Sigmoid colon (tissue), 7 donors: ENCODE results near the gene SAMM50. TPM values are rescaled to one million over a fixed set of nuclear protein-coding genes. Genes with fewer than 3 reads are reported as not detected.

Experiments
- DNase-seq: peaks from one replicate; pipeline ENCODE4 v3.0.0-alpha.2; 2019
- H3K27ac ChIP-seq, 4 donors: fragments of 200-600 bp; sonication (generic); one replicate each; pipeline ENCODE4 v1.5.1; 2016 to 2019; ENCODE audit warnings: mild to moderate bottlenecking in 1 of 4
- H3K27me3 ChIP-seq, 3 donors: fragments of 200-600 bp; sonication (generic); one replicate each; pipeline ENCODE4 v1.5.1; 2019; ENCODE audit warnings: mild to moderate bottlenecking in 1 of 3
- H3K36me3 ChIP-seq, 4 donors: fragments of 200-600 bp; sonication (generic); one replicate each; pipeline ENCODE4 v1.5.1; 2016 to 2019
- H3K4me1 ChIP-seq, 4 donors: fragments of 200-600 bp; sonication (generic); one replicate each; pipeline ENCODE4 v1.5.1; 2017 to 2019
- H3K4me3 ChIP-seq, 4 donors: fragments of 200-600 bp; sonication (generic); one replicate each; pipeline ENCODE4 v1.5.1; 2017 to 2019; ENCODE audit warnings: mild to moderate bottlenecking in 2 of 4, moderate library complexity in 1 of 4
- H3K9me3 ChIP-seq, 4 donors: fragments of 200-600 bp in 3 of 4; sonication (generic) in 3 of 4; one replicate each; pipeline versions ENCODE4 v1.5.1 to v1.6.1; 2013 to 2019
- EP300 ChIP-seq, 4 donors: sonication (generic); formaldehyde crosslinking; IDR thresholded peaks; one replicate each; pipeline ENCODE4 v1.6.1; 2017; ENCODE audit warnings: antibody characterized with exemption in 4 of 4
- POLR2A ChIP-seq, 2 donors: fragments of 450-650 bp; IDR thresholded peaks; one replicate each; pipeline ENCODE4 v1.6.1; 2016; ENCODE audit warnings: antibody characterized with exemption in 2 of 2, mild to moderate bottlenecking in 2 of 2, moderate library complexity in 2 of 2
- POLR2AphosphoS5 ChIP-seq, 4 donors: sonication (generic); formaldehyde crosslinking; IDR thresholded peaks; one replicate each; pipeline ENCODE4 v1.6.1; 2017; ENCODE audit warnings: antibody characterized with exemption in 4 of 4
- WGBS, 2 donors: extraction: QIAGEN DNeasy Blood & Tissue Kit; methylation state at CpG; one replicate each; pipeline ENCODE4 v1.1.7; 2013; 5-methylcytosine and 5-hydroxymethylcytosine counted together
- intact Hi-C: fragments of 100-400 bp; cut with DNase I; formaldehyde crosslinking; loops from one replicate; pipeline ENCODE4 v1.15.1; 2023
- polyA plus RNA-seq, 3 donors: library from polyadenylated mRNA; stranded (reverse); fragments of 200-250 nt; gene quantifications; one replicate each; pipeline ENCODE4 v1.2.3, GENCODE V29; 2013
- total RNA-seq, 4 donors: library from RNA; depleted of rRNA; stranded (reverse); fragments of >200 nt; gene quantifications; one replicate each; pipeline ENCODE4 v1.1.0, GENCODE V29; 2016
- TF ChIP-seq, protein P1 (sequence below), 4 experiments: fragments of 450-650 bp in 3 of 4; fragments of 200-600 bp in 1 of 4; IDR thresholded peaks; one replicate each; pipeline ENCODE4 v1.5.1; 2016 to 2019; ENCODE audit warnings: antibody characterized with exemption in 4 of 4, mild to moderate bottlenecking in 3 of 4, moderate library complexity in 2 of 4
- donor health status: healthy with polysubstance abuse.
- donor health status: Bipolar disorder and iron deficiency.
- donor health status: healthy.

The SAMM50 gene
- total and polyA plus RNA-seq, 7 donors, result 21.3 to 46.5 (median 33.0) TPM

DNA sequence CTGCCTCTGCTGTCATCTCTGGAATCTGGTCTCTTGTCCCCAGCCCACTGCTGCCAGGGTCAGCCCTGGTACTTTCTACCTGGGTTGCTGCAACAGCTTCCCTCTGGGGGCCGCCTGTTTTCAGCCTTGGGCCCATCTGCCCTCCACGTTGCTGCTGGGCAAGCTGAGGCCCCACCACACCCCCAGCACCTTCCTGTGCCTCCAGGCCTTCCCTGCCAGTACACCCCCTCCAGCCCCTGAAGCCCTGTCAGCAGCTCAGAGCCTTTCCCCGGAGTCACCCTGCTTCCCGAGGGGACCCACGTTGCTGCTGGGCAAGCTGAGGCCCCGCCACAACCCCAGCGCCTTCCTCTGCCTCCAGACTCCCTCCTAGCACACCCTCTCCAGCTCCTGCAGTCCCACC, 3.3 kb upstream of the SAMM50 start:
- intact Hi-C loops, result loop anchor here (5.0 kb wide), 1 partner anchor 140 kb away; the partner anchor contains the start of gene EFCAB6
- WGBS, 2 donors, result 59 to 66% methylated on average over 7 of the region's 7 CpGs

DNA sequence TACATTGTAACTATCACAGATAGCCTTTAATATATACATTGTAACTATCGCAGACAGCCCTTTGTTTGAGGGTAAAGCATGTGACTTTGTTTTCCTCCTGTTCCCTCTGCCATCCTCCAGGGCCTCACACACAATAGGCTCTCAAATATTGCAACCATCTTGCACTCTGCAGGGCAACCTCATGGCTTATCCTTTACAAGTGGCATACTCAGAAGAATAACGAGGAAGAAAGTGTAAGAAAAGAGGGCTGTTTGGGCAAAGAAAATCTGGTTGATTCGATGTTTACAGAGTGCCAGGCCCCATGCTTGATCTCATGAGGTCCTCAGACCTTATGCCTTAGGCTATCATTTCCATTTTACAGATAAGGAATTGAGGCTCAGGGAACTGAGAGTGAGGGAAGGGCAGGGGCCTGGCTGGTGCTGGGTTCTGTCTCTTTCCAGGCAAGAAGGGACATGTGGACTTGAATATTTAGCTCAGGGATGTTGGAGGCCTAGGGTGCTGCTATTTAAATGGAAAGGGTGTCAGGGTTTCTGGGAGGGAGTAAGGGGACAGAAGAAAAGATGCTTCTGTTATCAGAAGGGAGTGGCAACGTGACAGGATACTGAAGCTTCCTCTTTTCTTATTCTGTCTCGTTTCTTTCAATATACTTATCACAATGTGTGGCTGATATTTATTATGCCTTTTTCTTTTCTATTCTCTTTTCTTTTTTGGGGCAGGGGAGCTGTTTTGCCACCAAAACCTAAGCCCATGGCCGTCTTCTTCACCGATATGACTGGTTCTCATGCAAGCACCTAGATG, 1.1 kb upstream of the SAMM50 start:
- Histone ChIP-seq H3K4me1 (peaks cover 0 to 30% (median 27%) of the 10 kb centered on the region in 4 donors), H3K36me3 (no peaks in the 10 kb centered on the region), H3K9me3 (no peaks in the 10 kb centered on the region), H3K4me3 (peak overlapping the region in 3 of 4 donors; percentile 87 to 96 (median 89)), H3K27ac (peak overlapping the region in 3 of 4 donors; percentile 86 to 91 (median 89)), H3K27me3 (peaks cover 0 to 7% (median 0%) of the 10 kb centered on the region in 3 donors)
- WGBS, 2 donors, result 34 to 39% methylated on average over 7 of the region's 7 CpGs
- DNase-seq, result no peak
- TF ChIP-seq POLR2A (IDR thresholded peaks at IDR 0.05), result no peak
- TF ChIP-seq EP300 (IDR thresholded peaks at IDR 0.05), result no peak
- TF ChIP-seq, protein P1, sequence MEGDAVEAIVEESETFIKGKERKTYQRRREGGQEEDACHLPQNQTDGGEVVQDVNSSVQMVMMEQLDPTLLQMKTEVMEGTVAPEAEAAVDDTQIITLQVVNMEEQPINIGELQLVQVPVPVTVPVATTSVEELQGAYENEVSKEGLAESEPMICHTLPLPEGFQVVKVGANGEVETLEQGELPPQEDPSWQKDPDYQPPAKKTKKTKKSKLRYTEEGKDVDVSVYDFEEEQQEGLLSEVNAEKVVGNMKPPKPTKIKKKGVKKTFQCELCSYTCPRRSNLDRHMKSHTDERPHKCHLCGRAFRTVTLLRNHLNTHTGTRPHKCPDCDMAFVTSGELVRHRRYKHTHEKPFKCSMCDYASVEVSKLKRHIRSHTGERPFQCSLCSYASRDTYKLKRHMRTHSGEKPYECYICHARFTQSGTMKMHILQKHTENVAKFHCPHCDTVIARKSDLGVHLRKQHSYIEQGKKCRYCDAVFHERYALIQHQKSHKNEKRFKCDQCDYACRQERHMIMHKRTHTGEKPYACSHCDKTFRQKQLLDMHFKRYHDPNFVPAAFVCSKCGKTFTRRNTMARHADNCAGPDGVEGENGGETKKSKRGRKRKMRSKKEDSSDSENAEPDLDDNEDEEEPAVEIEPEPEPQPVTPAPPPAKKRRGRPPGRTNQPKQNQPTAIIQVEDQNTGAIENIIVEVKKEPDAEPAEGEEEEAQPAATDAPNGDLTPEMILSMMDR (IDR thresholded peaks at IDR 0.05), result no peak
- TF ChIP-seq POLR2AphosphoS5 (IDR thresholded peaks at IDR 0.05), result no peak
- intact Hi-C loops, result loop anchor here (5.0 kb wide), 1 partner anchor 142 kb away; the partner anchor contains the start of gene EFCAB6

More for the DNA sequence above, 3.3 kb upstream of the SAMM50 start:
- TF ChIP-seq POLR2AphosphoS5 (IDR thresholded peaks at IDR 0.05), result no peak
- TF ChIP-seq EP300 (IDR thresholded peaks at IDR 0.05), result no peak
- no peak for TF ChIP-seq POLR2A (IDR thresholded peaks at IDR 0.05)
- TF ChIP-seq, protein P1 (IDR thresholded peaks at IDR 0.05), result no peak
- H3K4me1 ChIP-seq, result peaks cover 0 to 22% (median 17%) of the 10 kb centered on the region in 4 donors
- DNase-seq, result no peak
- no peaks in the 10 kb centered on the region for H3K9me3 ChIP-seq
- H3K4me3 ChIP-seq, result no peak overlapping the region
- H3K27ac ChIP-seq, result no peak overlapping the region
- H3K27me3 ChIP-seq, result peaks cover 0 to 7% (median 0%) of the 10 kb centered on the region in 3 donors
- no peaks in the 10 kb centered on the region for H3K36me3 ChIP-seq

DNA sequence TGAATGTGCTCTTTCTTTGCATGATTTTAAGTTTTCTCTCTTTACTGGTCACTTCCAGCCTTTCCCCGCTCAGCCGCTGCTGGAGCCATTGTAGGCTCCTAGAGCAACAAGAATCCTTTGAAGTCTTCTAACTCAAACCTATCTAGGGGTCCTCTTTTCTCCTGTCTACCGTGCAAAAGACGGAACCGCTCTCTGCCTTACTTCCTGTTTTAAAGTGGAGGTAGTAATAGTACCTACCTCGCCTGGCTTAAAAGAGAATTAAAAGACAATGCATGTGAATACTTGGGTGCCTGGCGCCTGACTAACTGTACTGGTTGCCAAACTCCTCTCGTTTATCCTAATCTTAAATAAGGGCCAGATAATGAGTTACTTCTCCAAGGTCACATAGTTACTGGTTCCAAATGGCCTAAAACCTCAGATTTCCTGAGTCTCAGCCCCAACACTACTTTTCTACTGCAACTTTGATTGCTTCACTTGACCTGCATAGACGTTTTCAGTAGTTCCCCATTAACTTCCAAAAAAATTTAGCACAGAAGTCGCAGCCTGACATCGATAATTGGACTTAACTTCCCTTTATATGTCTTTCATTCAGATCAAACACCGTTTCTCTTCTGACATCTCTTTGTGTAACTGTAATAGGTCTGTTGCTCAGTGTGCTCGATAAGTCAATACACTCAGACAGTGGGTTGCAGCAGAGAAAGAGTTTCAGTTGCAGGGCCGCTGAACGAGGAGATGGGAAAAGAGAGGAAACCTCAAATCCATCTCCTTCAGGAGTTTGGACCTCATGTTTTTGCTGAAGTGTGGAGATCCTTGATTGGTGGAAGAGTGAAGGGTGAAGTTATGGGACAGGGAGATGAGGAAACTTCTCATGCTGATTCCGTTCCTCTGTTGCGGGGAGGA, 891 bp downstream of the SAMM50 start:
- H3K27me3 ChIP-seq, result peaks cover 0 to 7% (median 0%) of the 10 kb centered on the region in 3 donors
- no peaks in the 10 kb centered on the region for H3K36me3 ChIP-seq
- H3K9me3 ChIP-seq, result no peaks in the 10 kb centered on the region
- no peak for DNase-seq
- H3K4me3 ChIP-seq, result peak overlapping the region; percentile 87 to 97 (median 92)
- H3K4me1 ChIP-seq, result peaks cover 0 to 30% (median 27%) of the 10 kb centered on the region in 4 donors
- WGBS, 2 donors, result 41 to 44% methylated on average over 17 of the region's 17 CpGs
- intact Hi-C loops, result no loop called here
- TF ChIP-seq POLR2AphosphoS5 (IDR thresholded peaks at IDR 0.05), result no peak
- H3K27ac ChIP-seq, result peak overlapping the region; percentile 86 to 91 (median 90)

DNA sequence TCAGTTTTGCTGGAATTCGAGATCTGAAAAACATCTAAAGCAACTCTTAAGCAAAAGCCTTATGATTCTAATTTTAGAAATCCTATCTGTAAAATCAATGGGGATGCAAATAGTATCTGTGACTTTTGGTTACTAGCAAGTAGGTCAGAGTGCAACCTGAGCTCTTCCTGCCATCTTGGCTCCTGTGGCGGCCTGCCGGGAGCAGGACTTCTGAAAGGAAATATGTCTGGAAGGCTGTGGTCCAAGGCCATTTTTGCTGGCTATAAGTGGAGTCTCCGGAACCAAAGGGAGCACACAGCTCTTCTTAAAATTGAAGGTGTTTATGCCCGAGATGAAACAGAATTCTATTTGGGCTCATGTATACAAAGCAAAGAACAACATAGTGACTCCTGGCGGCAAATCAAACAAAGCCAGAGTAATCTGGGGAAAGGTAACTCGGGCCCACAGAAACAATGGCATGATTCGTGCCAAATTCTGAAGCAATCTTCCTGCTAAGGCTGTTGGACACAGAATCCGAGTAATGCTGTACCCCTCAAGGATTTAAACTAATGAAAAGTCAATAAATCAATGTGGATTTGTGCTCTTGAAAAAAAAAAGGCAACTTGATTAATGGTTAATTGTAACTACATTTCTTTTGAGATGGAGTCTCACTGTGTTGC, 1.7 kb downstream of the SAMM50 start:
- Histone ChIP-seq H3K36me3 (no peaks in the 10 kb centered on the region), H3K27ac (peak overlapping the region in 1 of 4 donors; percentile 90), H3K4me3 (no peak overlapping the region), H3K4me1 (peaks cover 0 to 30% (median 27%) of the 10 kb centered on the region in 4 donors), H3K27me3 (peaks cover 0 to 5% (median 0%) of the 10 kb centered on the region in 3 donors), H3K9me3 (no peaks in the 10 kb centered on the region)
- intact Hi-C loops, result no loop called here
- 60 to 84% methylated on average over 9 of the region's 9 CpGs for WGBS, 2 donors
- TF ChIP-seq EP300 (IDR thresholded peaks at IDR 0.05), result no peak
- TF ChIP-seq POLR2A (IDR thresholded peaks at IDR 0.05), result no peak
- TF ChIP-seq POLR2AphosphoS5 (IDR thresholded peaks at IDR 0.05), result no peak
- TF ChIP-seq, protein P1 (IDR thresholded peaks at IDR 0.05), result no peak
- DNase-seq, result no peak
